Type B pancreatic cell (in vitro differentiated cells): ENCODE results near the gene AGBL5. TPM values are rescaled to one million over a fixed set of nuclear protein-coding genes. Genes with fewer than 3 reads are reported as not detected.

ENCODE experiments used
- DNase-seq: peaks from one replicate; pipeline ENCODE4 v3.0.0; 2021; ENCODE audit warnings: mixed read lengths; ENCODE audit not compliant: unreplicated experiment; ENCODE audit errors: extremely low spot score
- H3K27ac Mint-ChIP-seq: 2 replicates; pipeline ENCODE4 v1.8.0; 2021; ENCODE audit warnings: mild to moderate bottlenecking, mixed read lengths
- H3K27me3 Mint-ChIP-seq: 2 replicates; pipeline ENCODE4 v1.8.0; 2021; ENCODE audit warnings: mixed read lengths
- H3K36me3 Mint-ChIP-seq: 2 replicates; pipeline ENCODE4 v1.8.0; 2021; ENCODE audit warnings: mixed read lengths
- H3K4me1 Mint-ChIP-seq: one replicate; pipeline ENCODE4 v1.8.0; 2021; ENCODE audit warnings: mixed read lengths; ENCODE audit not compliant: unreplicated experiment
- H3K4me3 Mint-ChIP-seq: 2 replicates; pipeline ENCODE4 v1.8.0; 2021; ENCODE audit warnings: mild to moderate bottlenecking, mixed read lengths
- H3K9me3 Mint-ChIP-seq: 2 replicates; pipeline ENCODE4 v1.8.0; 2021; ENCODE audit warnings: mixed read lengths
- total RNA-seq: library from RNA; stranded (reverse); gene quantifications from 2 replicates; pipeline ENCODE4 v1.2.1, GENCODE V29; 2021; ENCODE audit warnings: low replicate concordance
- TF ChIP-seq, protein P1 (sequence below): fragments of 200-600 bp; sonication (generic); conservative IDR thresholded peaks from 2 replicates; pipeline ENCODE4 v1.5.0; 2021; ENCODE audit warnings: antibody characterized with exemption, mild to moderate bottlenecking

Gene AGBL5
- total RNA-seq, 1 donor from 2014 or later = 57.3 TPM

DNA sequence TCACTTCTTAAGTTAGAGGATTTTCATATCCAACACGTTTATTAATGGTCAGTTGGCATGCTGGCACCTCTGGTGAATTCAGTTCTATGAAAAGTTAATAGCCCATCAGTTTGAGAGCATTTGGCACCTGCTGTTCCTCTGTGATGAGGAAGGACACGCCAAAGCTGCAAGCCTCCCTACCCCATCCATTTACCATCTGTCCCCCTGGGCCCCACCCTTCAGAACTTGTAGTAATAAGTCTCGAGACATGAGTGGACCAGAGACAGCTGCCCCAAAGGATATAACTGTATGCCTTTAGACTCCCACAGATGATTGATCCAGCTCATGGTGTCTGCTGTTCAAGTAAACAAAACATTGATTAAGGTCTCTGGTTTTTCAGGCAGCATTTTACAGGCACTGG lies 13.7 kb downstream of the AGBL5 start:
- H3K27ac Mint-ChIP-seq = no peak overlapping the region
- peaks cover 24% of the 10 kb centered on the region for H3K36me3 Mint-ChIP-seq
- peaks cover 22% of the 10 kb centered on the region for H3K4me1 Mint-ChIP-seq

DNA sequence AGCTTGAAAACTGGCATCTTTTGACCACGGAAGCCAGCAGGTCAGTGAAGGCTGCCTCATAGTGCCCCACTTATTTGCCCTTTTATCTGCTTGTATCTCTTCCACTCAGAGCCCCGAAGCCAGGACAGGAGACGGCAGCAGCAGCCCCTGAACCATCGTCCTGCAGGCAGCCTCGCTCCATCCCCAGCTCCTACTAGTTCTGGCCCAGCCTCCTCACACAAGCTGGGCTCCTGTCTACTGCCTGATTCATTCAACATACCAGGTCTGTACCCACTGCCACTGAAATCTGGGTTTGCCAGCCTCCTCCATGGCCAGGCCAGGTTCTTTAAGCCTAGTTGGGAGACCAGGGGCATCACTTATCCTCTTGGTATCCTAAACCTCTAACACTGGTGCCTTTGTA lies 15.9 kb downstream of the AGBL5 start:
- Mint-ChIP-seq H3K4me1 (peaks cover 22% of the 10 kb centered on the region), H3K27ac (no peak overlapping the region), H3K27me3 (no peaks in the 10 kb centered on the region), H3K4me3 (no peak overlapping the region), H3K9me3 (no peaks in the 10 kb centered on the region), H3K36me3 (peaks cover 28% of the 10 kb centered on the region)
- TF ChIP-seq, protein P1, sequence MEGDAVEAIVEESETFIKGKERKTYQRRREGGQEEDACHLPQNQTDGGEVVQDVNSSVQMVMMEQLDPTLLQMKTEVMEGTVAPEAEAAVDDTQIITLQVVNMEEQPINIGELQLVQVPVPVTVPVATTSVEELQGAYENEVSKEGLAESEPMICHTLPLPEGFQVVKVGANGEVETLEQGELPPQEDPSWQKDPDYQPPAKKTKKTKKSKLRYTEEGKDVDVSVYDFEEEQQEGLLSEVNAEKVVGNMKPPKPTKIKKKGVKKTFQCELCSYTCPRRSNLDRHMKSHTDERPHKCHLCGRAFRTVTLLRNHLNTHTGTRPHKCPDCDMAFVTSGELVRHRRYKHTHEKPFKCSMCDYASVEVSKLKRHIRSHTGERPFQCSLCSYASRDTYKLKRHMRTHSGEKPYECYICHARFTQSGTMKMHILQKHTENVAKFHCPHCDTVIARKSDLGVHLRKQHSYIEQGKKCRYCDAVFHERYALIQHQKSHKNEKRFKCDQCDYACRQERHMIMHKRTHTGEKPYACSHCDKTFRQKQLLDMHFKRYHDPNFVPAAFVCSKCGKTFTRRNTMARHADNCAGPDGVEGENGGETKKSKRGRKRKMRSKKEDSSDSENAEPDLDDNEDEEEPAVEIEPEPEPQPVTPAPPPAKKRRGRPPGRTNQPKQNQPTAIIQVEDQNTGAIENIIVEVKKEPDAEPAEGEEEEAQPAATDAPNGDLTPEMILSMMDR = no peak
- no peak for DNase-seq

More for the DNA sequence above, 13.7 kb downstream of the AGBL5 start:
- TF ChIP-seq, protein P1 = no peak
- Mint-ChIP-seq H3K27me3 (no peaks in the 10 kb centered on the region), H3K9me3 (no peaks in the 10 kb centered on the region), H3K4me3 (no peak overlapping the region)
- DNase-seq = no peak

DNA sequence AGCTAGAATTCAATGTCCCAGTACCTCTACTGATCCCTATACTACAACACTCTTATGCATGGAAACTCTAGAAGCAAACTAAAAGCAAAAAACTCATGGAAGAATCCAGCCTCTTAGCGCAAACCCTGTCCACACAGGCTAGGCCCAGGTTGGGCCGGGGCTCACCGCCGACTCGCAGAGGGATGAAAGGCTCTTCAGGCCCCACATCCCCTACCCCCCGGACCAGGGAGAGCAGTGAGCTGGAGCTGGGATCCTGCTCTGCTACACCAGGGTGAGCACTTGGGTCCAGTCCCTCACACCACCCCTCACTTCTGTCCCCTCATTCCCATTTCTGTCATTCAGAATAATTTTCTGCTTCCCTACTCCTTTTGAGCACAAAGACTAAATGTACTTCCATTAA lies 18.0 kb downstream of the AGBL5 start:
- peak overlapping the region; percentile 93 for H3K27ac Mint-ChIP-seq
- DNase-seq = no peak
- H3K9me3 Mint-ChIP-seq = no peaks in the 10 kb centered on the region
- peak overlapping the region; percentile 98 for H3K4me3 Mint-ChIP-seq
- H3K4me1 Mint-ChIP-seq = peaks cover 29% of the 10 kb centered on the region
- TF ChIP-seq, protein P1 = no peak
- H3K27me3 Mint-ChIP-seq = no peaks in the 10 kb centered on the region
- peaks cover 26% of the 10 kb centered on the region for H3K36me3 Mint-ChIP-seq

DNA sequence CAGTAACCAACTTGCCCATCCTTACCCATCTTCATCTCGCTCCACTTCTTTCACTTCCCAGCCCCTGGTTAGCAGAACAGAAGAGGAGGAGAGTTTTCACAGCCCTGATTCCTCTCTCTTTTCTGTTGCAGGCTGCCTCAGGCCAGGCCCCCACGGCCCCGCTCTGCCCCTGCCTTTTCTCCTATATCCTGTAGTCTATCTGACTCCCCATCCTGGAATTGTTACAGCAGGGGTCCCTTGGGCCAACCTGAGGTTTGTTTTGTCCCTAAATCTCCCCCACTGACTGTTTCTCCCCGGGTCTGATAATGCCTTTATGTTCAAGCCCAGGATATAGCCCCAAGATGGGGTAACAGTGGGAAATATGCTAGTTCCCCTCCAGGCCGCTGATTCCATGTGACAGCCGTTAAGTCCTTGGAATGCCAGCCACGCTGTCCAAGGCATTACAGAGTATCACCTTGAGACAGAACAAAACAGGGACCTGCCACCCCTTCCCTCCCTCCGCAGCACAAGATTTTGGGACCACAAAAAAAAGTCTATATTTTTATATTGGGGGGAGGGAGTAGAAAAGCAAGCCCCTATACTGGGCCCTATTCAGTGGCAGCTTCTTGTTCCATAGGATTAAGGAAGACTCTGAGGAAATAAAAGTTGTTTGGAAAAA lies 18.6 kb downstream of the AGBL5 start:
- no peak for DNase-seq
- peaks cover 5% of the 10 kb centered on the region for H3K27me3 Mint-ChIP-seq
- peaks cover 35% of the 10 kb centered on the region for H3K4me1 Mint-ChIP-seq
- H3K36me3 Mint-ChIP-seq = peaks cover 25% of the 10 kb centered on the region
- peak overlapping the region; percentile 93 for H3K27ac Mint-ChIP-seq
- TF ChIP-seq, protein P1 = no peak
- H3K4me3 Mint-ChIP-seq = peak overlapping the region; percentile 98
- H3K9me3 Mint-ChIP-seq = no peaks in the 10 kb centered on the region

DNA sequence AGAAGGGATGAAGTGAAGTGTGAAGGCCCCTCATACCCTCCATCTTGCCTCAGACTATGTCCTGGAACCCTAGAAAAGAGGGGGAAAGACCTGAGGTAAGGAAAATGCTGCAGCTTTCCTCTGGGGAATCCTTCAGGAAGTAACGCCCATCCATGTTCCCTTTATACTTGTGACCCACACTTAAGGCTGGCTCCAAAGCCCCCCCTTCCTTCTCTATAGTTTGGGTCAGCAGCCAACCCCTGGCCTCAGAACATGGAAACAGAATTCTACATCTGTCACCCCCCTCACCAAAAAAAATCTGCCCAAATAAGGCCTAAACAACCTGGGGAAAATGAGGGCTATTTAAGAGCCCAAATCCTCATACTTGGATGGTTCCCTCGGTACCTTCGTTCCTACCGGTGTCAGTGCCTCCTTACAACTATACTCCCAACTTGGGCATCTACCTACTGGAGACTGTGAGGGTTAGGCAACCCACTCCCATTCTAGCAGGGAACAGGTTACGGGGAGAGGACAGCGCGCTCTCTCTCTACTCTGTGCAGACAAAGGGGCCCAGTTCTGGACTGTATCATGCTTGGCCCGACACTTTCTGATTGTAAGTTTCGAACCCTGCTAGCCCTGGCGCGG lies 19.3 kb downstream of the AGBL5 start:
- H3K27ac Mint-ChIP-seq = peak overlapping the region; percentile 93
- peaks cover 25% of the 10 kb centered on the region for H3K36me3 Mint-ChIP-seq
- H3K4me1 Mint-ChIP-seq = peaks cover 40% of the 10 kb centered on the region
- peak overlapping the region; percentile 98 for H3K4me3 Mint-ChIP-seq
- TF ChIP-seq, protein P1 = no peak
- H3K9me3 Mint-ChIP-seq = no peaks in the 10 kb centered on the region
- DNase-seq = no peak
- peaks cover 5% of the 10 kb centered on the region for H3K27me3 Mint-ChIP-seq
